GM10248 (cell line): Measurements from ENCODE around the gene HAL.

ENCODE experiments used
- CTCF ChIA-PET: fragments of 300-600 bp; sonication (Branson Sonifier 250); formaldehyde crosslinking; extraction: SDS; loops from one replicate; lab custom pipeline; 2021; ENCODE audit warnings: antibody characterized with exemption; lab: Yijun Ruan, JAX
- POLR2A ChIA-PET: fragments of 350-650 bp; sonication (Branson Sonifier 250); formaldehyde crosslinking; extraction: SDS; loops from one replicate; lab custom pipeline; 2020; ENCODE audit warnings: antibody characterized with exemption; lab: Yijun Ruan, JAX
- DNase-seq: peaks from one replicate; pipeline ENCODE4 v3.0.0; 2012; ENCODE audit errors: extremely low spot score
- CTCF ChIP-seq: IDR thresholded peaks from 2 replicates; pipeline ENCODE4 v1.5.1; 2012; ENCODE audit warnings: mild to moderate bottlenecking, low read depth; ENCODE audit errors: extremely low read depth, missing control alignments, control extremely low read depth

The HAL gene

GRCh38 chr12:95951515-95951914 lies 44.6 kb downstream of the HAL start:
- no peak for DNase-seq
- CTCF ChIA-PET = interaction anchor here (1.3 kb wide), 1 partner anchor 8 kb away, joined by 4 read pairs; no protein-coding TSS in a partner anchor
- POLR2A ChIA-PET = no interaction called here
- TF ChIP-seq CTCF = no peak

GRCh38 chr12:95949477-95950206 lies 46.5 kb downstream of the HAL start:
- ChIA-PET CTCF (no interaction called here), POLR2A (no interaction called here)
- no peak for DNase-seq
- TF ChIP-seq CTCF = no peak

- CTCF ChIA-PET = interaction anchor here (1.2 to 6.1 kb wide), 3 partner anchors 11 to 54 kb away, joined by 5 to 34 read pairs (median 9); no protein-coding TSS in a partner anchor
- TF ChIP-seq CTCF = no peak
- no peak for DNase-seq
- POLR2A ChIA-PET = no interaction called here
Observed at GRCh38 chr12:95944108-95944704, 51.9 kb downstream of the HAL start.

- TF ChIP-seq CTCF = no peak
- DNase-seq = peak; percentile 61
- ChIA-PET POLR2A (no interaction called here), CTCF (interaction anchor here (1.2 to 6.1 kb wide), 4 partner anchors 11 to 146 kb away, joined by 3 to 34 read pairs (median 7); no protein-coding TSS in a partner anchor)
Observed at GRCh38 chr12:95943330-95943842, 52.8 kb downstream of the HAL start, which contains the start of gene AMDHD1. TSS of gene AMDHD1 (plus strand) at chr12:95943331. CDS start at chr12:95943399, 68 bp downstream.

GRCh38 chr12:95942524-95943329 lies 53.4 kb downstream of the HAL start, which contains the start of gene CCDC38:
TSS of gene CCDC38 (minus strand) at chr12:95942614. CDS start at chr12:95936509, 6,105 bp downstream.
- TF ChIP-seq CTCF = no peak
- peak; percentile 93 for DNase-seq
- ChIA-PET CTCF (interaction anchor here (1.2 to 6.1 kb wide), 4 partner anchors 12 to 145 kb away, joined by 3 to 34 read pairs (median 6); no protein-coding TSS in a partner anchor), POLR2A (no interaction called here)
